WI38 (cell line): ENCODE measurements around the gene CXCL8.

Source experiments
- H3K4me3 ChIP-seq: 2 replicates; pipeline ENCODE4 v1.5.1; 2011; ENCODE audit warnings: low read depth, mild to moderate bottlenecking, control low read depth, low read length
- CTCF ChIP-seq: IDR thresholded peaks from 2 replicates; pipeline ENCODE4 v1.5.1; 2012; ENCODE audit warnings: low read depth, mild to moderate bottlenecking, control low read depth, low read length

The CXCL8 gene

GRCh38 chr4:73702796-73703287 lies 37.5 kb upstream of the CXCL8 start:
- no peak for TF ChIP-seq CTCF
- H3K4me3 ChIP-seq, result no peak overlapping the region

GRCh38 chr4:73703320-73703719 lies 37.0 kb upstream of the CXCL8 start:
- H3K4me3 ChIP-seq, result no peak overlapping the region
- TF ChIP-seq CTCF, result no peak

GRCh38 chr4:73704314-73705055 lies 35.9 kb upstream of the CXCL8 start:
- no peak overlapping the region for H3K4me3 ChIP-seq
- no peak for TF ChIP-seq CTCF

GRCh38 chr4:73705056-73705432 lies 35.3 kb upstream of the CXCL8 start:
- no peak for TF ChIP-seq CTCF
- no peak overlapping the region for H3K4me3 ChIP-seq

- no peak overlapping the region for H3K4me3 ChIP-seq
- no peak for TF ChIP-seq CTCF
These were observed 34.6 kb upstream of the CXCL8 start for GRCh38 chr4:73705721-73706120.

GRCh38 chr4:73706811-73707210 lies 33.6 kb upstream of the CXCL8 start:
- no peak overlapping the region for H3K4me3 ChIP-seq
- TF ChIP-seq CTCF, result no peak

GRCh38 chr4:73707269-73707875 lies 33.0 kb upstream of the CXCL8 start:
- no peak overlapping the region for H3K4me3 ChIP-seq
- no peak for TF ChIP-seq CTCF
